Heart right ventricle (tissue), 16 donors: Measurements from ENCODE around the gene EHF. TPM values are rescaled to one million over a fixed set of nuclear protein-coding genes. Genes with fewer than 3 reads are reported as not detected.
"Not testable (repeated sequence)": the region's sequence is repeated elsewhere in the genome, so short reads cannot be mapped to it uniquely, and the experiment has no call there.

Experiments used
- ATAC-seq, 8 donors: fragments of 200-7000 bp; cut with Tn5 transposase; one replicate each; pipeline ENCODE4 v1.9.1; 2020; ENCODE audit warnings: mild to moderate bottlenecking in 8 of 8, moderate library complexity in 8 of 8, moderate number of reproducible peaks in 1 of 8
- DNase-seq, 2 donors: peaks; one replicate each; pipeline ENCODE4 v3.0.0-alpha.2; 2020
- H3K27ac ChIP-seq, 10 donors: fragments of 200-600 bp; sonication (generic) in 2 of 10; one replicate each; pipeline versions ENCODE4 v1.5.0 to v1.8.0; 2020 to 2022; ENCODE audit warnings: mild to moderate bottlenecking in 3 of 10
- H3K27me3 ChIP-seq, 7 donors: fragments of 200-600 bp; one replicate each; pipeline ENCODE4 v1.8.0; 2021 to 2022; ENCODE audit warnings: mild to moderate bottlenecking in 2 of 7
- H3K36me3 ChIP-seq, 9 donors: fragments of 200-600 bp; sonication (generic) in 1 of 9; one replicate each; pipeline versions ENCODE4 v1.5.0 to v1.8.0; 2020 to 2022; ENCODE audit warnings: mild to moderate bottlenecking in 2 of 9
- H3K4me1 ChIP-seq, 9 donors: fragments of 200-600 bp; sonication (generic) in 1 of 9; one replicate each; pipeline versions ENCODE4 v1.5.0 to v1.8.0; 2020 to 2022; ENCODE audit warnings: mild to moderate bottlenecking in 4 of 9
- H3K4me3 ChIP-seq, 10 donors: fragments of 200-600 bp; sonication (generic) in 2 of 10; one replicate each; pipeline versions ENCODE4 v1.5.0 to v1.8.0; 2020 to 2022; ENCODE audit warnings: mild to moderate bottlenecking in 7 of 10, moderate library complexity in 2 of 10
- H3K9me3 ChIP-seq, 11 donors: fragments of 200-600 bp in 10 of 11; sonication (generic) in 2 of 11; one replicate each; pipeline versions ENCODE4 v1.5.0 to v1.8.0; 2013 to 2022; ENCODE audit warnings: mild to moderate bottlenecking in 2 of 11, control low read depth in 1 of 11, moderate library complexity in 1 of 11
- CTCF ChIP-seq, 9 donors: fragments of 200-600 bp; sonication (generic) in 2 of 9; IDR thresholded peaks; one replicate each; pipeline versions ENCODE4 v1.5.0 to v1.8.0; 2021 to 2022; ENCODE audit warnings: antibody characterized with exemption in 9 of 9, mild to moderate bottlenecking in 5 of 9, moderate library complexity in 1 of 9
- WGBS, 2 donors: extraction: QIAGEN DNeasy Blood & Tissue Kit; methylation state at CpG; one replicate each; pipeline ENCODE4 v1.1.7; 2013; ENCODE audit warnings: inconsistent platforms in 1 of 2; 5-methylcytosine and 5-hydroxymethylcytosine counted together
- intact Hi-C, 10 donors: fragments of 100-400 bp; cut with DNase I; formaldehyde crosslinking; loops; one replicate each; pipeline versions ENCODE4 v1.11.1 to v1.14.2; 2022
- polyA plus RNA-seq, 2 donors: library from polyadenylated mRNA; stranded (reverse); fragments of 200-250 nt; gene quantifications; one replicate each; pipeline ENCODE4 v1.2.3, GENCODE V29; 2013
- total RNA-seq, 10 donors: library from RNA; stranded (reverse); fragmentation: NEBNext Ultra II Directional in 3 of 10; extraction: Animal tissue kit (Norgen Biotek cat#: 25700) in 3 of 10; gene quantifications; one replicate each; pipeline versions ENCODE4 v1.2.1 to v1.2.4, GENCODE V29; 2021 to 2023
- donor health status: Arrhythmogenic right ventricular cardiomyopathy.
- donor health status: ischemic (EF 13 %, LVEDD 7.1; RV severe dilation, severe dysfunction).
- donor health status: healthy with polysubstance abuse.
- donor health status: DM: no; HTN: yes; CAD: no.
- donor health status: DM: no; HTN: no; CAD: no.
- donor health status: ischemic (EF 25% LVEDD 6.9; RV normal size, moderate dysfunction).
- donor health status: ischemic (EF 25% LVEDD 5.7; RV mildly dilated, moderate dysfunction).
- donor health status: healthy.
- donor health status: DM: yes; HTN: yes; CAD: no.
- donor health status: Ischemic cardiomyopathy.
- donor health status: ischemic (EF 35%, LVEDD 5.7; RV mildly dilated, moderate dysfunction).
- donor health status: nonischemic (EF 11% LVEDD 7.7; RV severe dilation, severe dysfunction).
- donor health status: DM: yes; HTN: yes; CAD: no.
- donor health status: PGD.
- donor health status: ischemic (EF 29% LVEDD 5.4; RV normal size, mild dysfunction).
- donor health status: nonischemic (EF 23%, LVEDD 6.1; RV moderate dilation, normal function).

The EHF gene
- total and polyA plus RNA-seq, 12 donors, result 0.09 to 3.2 (median 0.81) TPM; not detected in 1

- DNase-seq (no peak), ATAC-seq (no peak)
- Histone ChIP-seq H3K27ac (no peak overlapping the region), H3K4me3 (no peak overlapping the region), H3K9me3 (no peaks in the 10 kb centered on the region), H3K27me3 (no peaks in the 10 kb centered on the region), H3K36me3 (no peaks in the 10 kb centered on the region), H3K4me1 (no peaks in the 10 kb centered on the region)
- intact Hi-C loops, result no loop called here
- TF ChIP-seq CTCF (IDR thresholded peaks at IDR 0.05), result no peak
- WGBS, 2 donors, result 86 to 95% methylated on average over 1 of the region's 1 CpG
Observed at GRCh38 chr11:34683396-34683795, 62.5 kb downstream of the EHF start.

- WGBS, 2 donors, result 95 to 98% methylated on average over 2 of the region's 2 CpGs
- H3K4me1 ChIP-seq, result no peaks in the 10 kb centered on the region
Observed at GRCh38 chr11:34685864-34686263, 65.0 kb downstream of the EHF start.

GRCh38 chr11:34692299-34692698, 71.4 kb downstream of the EHF start:
- H3K36me3 ChIP-seq, H3K27ac ChIP-seq, H3K4me1 ChIP-seq, intact Hi-C loops, H3K27me3 ChIP-seq, DNase-seq, ATAC-seq, H3K4me3 ChIP-seq: not testable (repeated sequence)
- WGBS, 2 donors, result 76 to 87% methylated on average over 21 to 22 of the region's 26 CpGs
- H3K9me3 ChIP-seq, result peaks cover 0 to 13% (median 0%) of the 10 kb centered on the region in 11 donors

More at GRCh38 chr11:34685864-34686263, 65.0 kb downstream of the EHF start:
- Histone ChIP-seq H3K4me3 (no peak overlapping the region), H3K9me3 (no peaks in the 10 kb centered on the region), H3K27me3 (no peaks in the 10 kb centered on the region), H3K27ac (no peak overlapping the region), H3K36me3 (no peaks in the 10 kb centered on the region)
- no peak for ATAC-seq
- intact Hi-C loops, result no loop called here
- no peak for TF ChIP-seq CTCF (IDR thresholded peaks at IDR 0.05)
- DNase-seq, result no peak

- Histone ChIP-seq H3K36me3 (no peaks in the 10 kb centered on the region), H3K27ac (no peak overlapping the region), H3K27me3 (no peaks in the 10 kb centered on the region), H3K4me3 (no peak overlapping the region), H3K9me3 (peaks cover 0 to 16% (median 0%) of the 10 kb centered on the region in 11 donors), H3K4me1 (no peaks in the 10 kb centered on the region)
- intact Hi-C loops, result no loop called here
- no peak for TF ChIP-seq CTCF (IDR thresholded peaks at IDR 0.05)
- ATAC-seq, result no peak
- no peak for DNase-seq
Observed at GRCh38 chr11:34696862-34697261, 76.0 kb downstream of the EHF start.

- Histone ChIP-seq H3K27me3 (no peaks in the 10 kb centered on the region), H3K27ac (no peak overlapping the region), H3K9me3 (peaks cover 0 to 50% (median 20%) of the 10 kb centered on the region in 11 donors), H3K36me3 (no peaks in the 10 kb centered on the region), H3K4me1 (no peaks in the 10 kb centered on the region), H3K4me3 (no peak overlapping the region)
- ATAC-seq (no peak), DNase-seq (no peak)
- no peak for TF ChIP-seq CTCF (IDR thresholded peaks at IDR 0.05)
- WGBS, 2 donors, result 34 to 68% methylated on average over 2 of the region's 2 CpGs
- intact Hi-C loops, result no loop called here
Observed at GRCh38 chr11:34706709-34707461, 86.0 kb downstream of the EHF start.
